ENCODE results near the gene EMILIN2.

The EMILIN2 gene

GRCh38 chr18:2811416-2811815 is 35.4 kb upstream of the EMILIN2 start:
- no peaks in the 10 kb centered on the region for H3K36me3 ChIP-seq (ENCODE audit: control insufficient read depth, insufficient read depth, low read length)
- no peaks in the 10 kb centered on the region for H3K27me3 ChIP-seq (ENCODE audit: control insufficient read depth, insufficient read depth, low read length)
- H3K27ac ChIP-seq, result no peak overlapping the region
- H3K9me3 ChIP-seq (ENCODE audit: control insufficient read depth, low read length), result no peaks in the 10 kb centered on the region
- no peak overlapping the region for H2AFZ ChIP-seq
- H3K4me1 ChIP-seq, result no peaks in the 10 kb centered on the region
- H3K79me2 ChIP-seq, result no peaks in the 10 kb centered on the region
- no peak overlapping the region for H3K9ac ChIP-seq
- H3K4me2 ChIP-seq (ENCODE audit: low read length), result no peak overlapping the region
- TF ChIP-seq, protein P1, sequence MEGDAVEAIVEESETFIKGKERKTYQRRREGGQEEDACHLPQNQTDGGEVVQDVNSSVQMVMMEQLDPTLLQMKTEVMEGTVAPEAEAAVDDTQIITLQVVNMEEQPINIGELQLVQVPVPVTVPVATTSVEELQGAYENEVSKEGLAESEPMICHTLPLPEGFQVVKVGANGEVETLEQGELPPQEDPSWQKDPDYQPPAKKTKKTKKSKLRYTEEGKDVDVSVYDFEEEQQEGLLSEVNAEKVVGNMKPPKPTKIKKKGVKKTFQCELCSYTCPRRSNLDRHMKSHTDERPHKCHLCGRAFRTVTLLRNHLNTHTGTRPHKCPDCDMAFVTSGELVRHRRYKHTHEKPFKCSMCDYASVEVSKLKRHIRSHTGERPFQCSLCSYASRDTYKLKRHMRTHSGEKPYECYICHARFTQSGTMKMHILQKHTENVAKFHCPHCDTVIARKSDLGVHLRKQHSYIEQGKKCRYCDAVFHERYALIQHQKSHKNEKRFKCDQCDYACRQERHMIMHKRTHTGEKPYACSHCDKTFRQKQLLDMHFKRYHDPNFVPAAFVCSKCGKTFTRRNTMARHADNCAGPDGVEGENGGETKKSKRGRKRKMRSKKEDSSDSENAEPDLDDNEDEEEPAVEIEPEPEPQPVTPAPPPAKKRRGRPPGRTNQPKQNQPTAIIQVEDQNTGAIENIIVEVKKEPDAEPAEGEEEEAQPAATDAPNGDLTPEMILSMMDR (IDR thresholded peaks at IDR 0.05), result no peak
- H3K4me3 ChIP-seq (ENCODE audit: low read depth, low read length), result no peak overlapping the region

- Histone ChIP-seq H3K79me2 (no peaks in the 10 kb centered on the region), H3K27me3 (ENCODE audit: control insufficient read depth, insufficient read depth, low read length) (no peaks in the 10 kb centered on the region), H3K4me3 (ENCODE audit: low read depth, low read length) (no peak overlapping the region), H2AFZ (no peak overlapping the region), H3K27ac (no peak overlapping the region), H3K4me2 (ENCODE audit: low read length) (no peak overlapping the region), H3K36me3 (ENCODE audit: control insufficient read depth, insufficient read depth, low read length) (no peaks in the 10 kb centered on the region), H3K9me3 (ENCODE audit: control insufficient read depth, low read length) (no peaks in the 10 kb centered on the region), H3K9ac (no peak overlapping the region), H3K4me1 (no peaks in the 10 kb centered on the region)
- TF ChIP-seq, protein P1 (IDR thresholded peaks at IDR 0.05), result no peak
Observed at GRCh38 chr18:2814928-2815327, 31.9 kb upstream of the EMILIN2 start.

DNA sequence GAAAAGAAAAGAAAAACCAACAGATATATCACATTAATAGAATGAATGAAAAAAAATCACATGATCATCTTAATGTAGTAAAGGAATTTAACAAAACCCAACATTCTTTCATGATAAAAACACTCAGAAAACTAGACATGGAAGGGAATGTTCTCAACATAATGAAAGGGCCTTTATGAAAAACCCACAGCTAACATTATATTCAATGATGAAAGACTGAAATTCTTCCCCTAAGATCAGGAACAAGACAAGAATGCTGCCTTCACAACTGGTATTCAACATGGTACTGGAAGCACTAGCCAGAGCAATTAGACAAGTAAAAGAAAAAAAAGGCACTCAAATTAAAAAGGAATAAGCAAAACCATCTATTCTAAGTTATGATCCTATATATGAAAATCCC is 28.5 kb upstream of the EMILIN2 start:
- Histone ChIP-seq H3K79me2 (no peaks in the 10 kb centered on the region), H3K36me3 (ENCODE audit: control insufficient read depth, insufficient read depth, low read length) (no peaks in the 10 kb centered on the region), H3K27ac (no peak overlapping the region), H2AFZ (no peak overlapping the region), H3K4me1 (no peaks in the 10 kb centered on the region), H3K4me2 (ENCODE audit: low read length) (no peak overlapping the region), H3K9me3 (ENCODE audit: control insufficient read depth, low read length) (no peaks in the 10 kb centered on the region), H3K27me3 (ENCODE audit: control insufficient read depth, insufficient read depth, low read length) (no peaks in the 10 kb centered on the region), H3K4me3 (ENCODE audit: low read depth, low read length) (no peak overlapping the region), H3K9ac (no peak overlapping the region)
- TF ChIP-seq, protein P1 (IDR thresholded peaks at IDR 0.05), result no peak

DNA sequence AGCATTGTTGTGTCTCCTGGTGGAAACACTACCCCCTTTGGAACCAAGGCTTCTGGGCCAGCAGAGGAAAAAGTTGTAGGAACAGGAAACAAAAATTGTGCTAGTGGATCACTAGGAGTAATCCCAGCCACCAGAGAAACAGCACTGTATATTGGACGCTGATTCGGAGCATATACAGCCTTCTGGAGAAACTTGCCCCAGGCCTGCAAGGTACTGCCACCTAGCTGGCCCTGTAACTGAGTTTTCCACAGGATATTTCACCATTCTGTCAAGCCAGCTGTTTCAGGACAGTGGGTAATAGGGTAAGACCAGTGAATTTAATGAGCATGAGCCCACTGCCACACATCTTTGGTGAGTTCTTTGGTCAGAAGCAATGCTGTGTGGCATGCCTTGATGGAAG is 25.1 kb upstream of the EMILIN2 start:
- Histone ChIP-seq H3K9me3 (ENCODE audit: control insufficient read depth, low read length) (no peaks in the 10 kb centered on the region), H3K4me3 (ENCODE audit: low read depth, low read length) (no peak overlapping the region), H3K27me3 (ENCODE audit: control insufficient read depth, insufficient read depth, low read length) (no peaks in the 10 kb centered on the region), H3K27ac (no peak overlapping the region), H3K4me2 (ENCODE audit: low read length) (no peak overlapping the region), H3K9ac (no peak overlapping the region), H2AFZ (no peak overlapping the region), H3K36me3 (ENCODE audit: control insufficient read depth, insufficient read depth, low read length) (no peaks in the 10 kb centered on the region), H3K79me2 (no peaks in the 10 kb centered on the region), H3K4me1 (no peaks in the 10 kb centered on the region)
- TF ChIP-seq, protein P1 (IDR thresholded peaks at IDR 0.05), result no peak

GRCh38 chr18:2822213-2822921 is 24.4 kb upstream of the EMILIN2 start:
- TF ChIP-seq, protein P1 (IDR thresholded peaks at IDR 0.05), result no peak
- Histone ChIP-seq H3K4me1 (no peaks in the 10 kb centered on the region), H3K9ac (no peak overlapping the region), H3K9me3 (ENCODE audit: control insufficient read depth, low read length) (no peaks in the 10 kb centered on the region), H3K79me2 (no peaks in the 10 kb centered on the region), H3K4me2 (ENCODE audit: low read length) (no peak overlapping the region), H3K4me3 (ENCODE audit: low read depth, low read length) (no peak overlapping the region), H3K27me3 (ENCODE audit: control insufficient read depth, insufficient read depth, low read length) (no peaks in the 10 kb centered on the region), H2AFZ (no peak overlapping the region), H3K27ac (no peak overlapping the region), H3K36me3 (ENCODE audit: control insufficient read depth, insufficient read depth, low read length) (no peaks in the 10 kb centered on the region)

Data from parathyroid adenoma (tissue), 2 donors.